H54 (cell line): Measurements from ENCODE around the gene TNNI3K.

ENCODE experiments used
- DNase-seq: peaks from one replicate; pipeline ENCODE4 v3.0.0; 2011; ENCODE audit warnings: low spot score, mixed read lengths; ENCODE audit not compliant: insufficient read length
- FAIRE-seq: peaks from 3 replicates; lab custom pipeline; 2011; peaks lifted over from hg19 to GRCh38; lab: Jason Lieb, UNC
- POLR2A ChIP-seq: IDR thresholded peaks from 2 replicates; pipeline ENCODE4 v1.6.1; 2011; ENCODE audit warnings: low read depth, mild to moderate bottlenecking, low read length

TNNI3K gene

GRCh38 chr1:74583397-74583796 is 348.2 kb downstream of the TNNI3K start:
- FAIRE-seq: no peak
- TF ChIP-seq POLR2A: no peak
- DNase-seq: no peak

- FAIRE-seq: no peak
- TF ChIP-seq POLR2A: no peak
Observed at GRCh38 chr1:74584185-74584584, 349.0 kb downstream of the TNNI3K start.

GRCh38 chr1:74586253-74586897 is 351.2 kb downstream of the TNNI3K start:
- no peak for FAIRE-seq
- DNase-seq: no peak
- TF ChIP-seq POLR2A: no peak

More at GRCh38 chr1:74584185-74584584, 349.0 kb downstream of the TNNI3K start:
- no peak for DNase-seq

- no peak for TF ChIP-seq POLR2A
- FAIRE-seq: no peak
Observed at GRCh38 chr1:74587888-74588287, 352.7 kb downstream of the TNNI3K start.

GRCh38 chr1:74590288-74590687 is 355.1 kb downstream of the TNNI3K start:
- FAIRE-seq (no peak), DNase-seq (no peak)
- TF ChIP-seq POLR2A: no peak

More at GRCh38 chr1:74587888-74588287, 352.7 kb downstream of the TNNI3K start:
- DNase-seq: no peak

GRCh38 chr1:74591949-74592348 is 356.8 kb downstream of the TNNI3K start:
- FAIRE-seq (no peak), DNase-seq (no peak)
- no peak for TF ChIP-seq POLR2A

- DNase-seq (no peak), FAIRE-seq (no peak)
- no peak for TF ChIP-seq POLR2A
Observed at GRCh38 chr1:74592580-74593355, 357.6 kb downstream of the TNNI3K start.
